Neutrophil (primary cell): ENCODE measurements around the gene TSPAN9.

Source experiments
- H3K27ac ChIP-seq: fragments of 200-600 bp; sonication (generic); 2 replicates; pipeline ENCODE4 v1.5.1; 2016; ENCODE audit warnings: mild to moderate bottlenecking, moderate library complexity
- H3K27me3 ChIP-seq: fragments of 200-600 bp; sonication (generic); 2 replicates; pipeline ENCODE4 v1.6.0; 2016; ENCODE audit warnings: mild to moderate bottlenecking
- H3K36me3 ChIP-seq: fragments of 200-600 bp; sonication (generic); 2 replicates; pipeline ENCODE4 v1.5.1; 2017
- H3K4me1 ChIP-seq, 2 experiments: fragments of 200-600 bp in 1 of 2; sonication (generic) in 1 of 2; 1 replicate in 1 of 2; 2 replicates in 1 of 2; pipeline versions ENCODE4 v1.5.1 to v1.6.1; 2013 to 2016; ENCODE audit warnings: low read depth in 1 of 2, low read length in 1 of 2, mild to moderate bottlenecking in 1 of 2, moderate library complexity in 1 of 2; ENCODE audit not compliant: control insufficient read depth in 1 of 2, insufficient read depth in 1 of 2
- H3K4me3 ChIP-seq, 2 experiments: fragments of 200-600 bp in 1 of 2; sonication (generic) in 1 of 2; 1 replicate in 1 of 2; 2 replicates in 1 of 2; pipeline ENCODE4 v1.5.1; 2013 to 2016; ENCODE audit warnings: low read depth in 1 of 2, low read length in 1 of 2, mild to moderate bottlenecking in 1 of 2, moderate library complexity in 1 of 2
- H3K9me3 ChIP-seq: fragments of 200-600 bp; sonication (generic); 2 replicates; pipeline ENCODE4 v1.5.1; 2016
- TF ChIP-seq, protein P1 (sequence below): fragments of 200-600 bp; sonication (generic); IDR thresholded peaks from 2 replicates; pipeline ENCODE4 v1.5.1; 2016; ENCODE audit warnings: antibody characterized with exemption

Gene TSPAN9

DNA sequence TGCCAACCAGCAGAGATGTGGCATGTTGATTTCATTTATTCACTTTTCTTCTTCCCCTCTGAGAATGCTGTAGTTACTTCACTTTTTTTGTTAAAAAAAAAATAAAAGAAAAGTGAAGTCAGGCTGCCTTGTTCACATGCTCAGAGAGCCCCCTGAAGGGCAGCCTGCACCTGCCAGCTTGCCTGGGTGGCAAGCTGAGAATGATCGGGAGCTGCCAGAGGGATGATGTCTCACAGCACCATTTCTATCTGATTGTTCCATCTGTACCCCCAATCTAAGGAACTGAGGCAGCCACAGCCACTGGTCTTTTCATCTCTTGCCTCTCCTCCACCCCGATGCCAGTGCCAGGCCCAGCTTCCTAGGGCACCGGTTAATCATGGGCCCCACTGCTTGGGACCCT lies 118.2 kb downstream of the TSPAN9 start:
- H3K27me3 ChIP-seq, result peaks cover 90% of the 10 kb centered on the region
- H3K27ac ChIP-seq, result no peak overlapping the region
- H3K36me3 ChIP-seq, result no peaks in the 10 kb centered on the region
- no peak overlapping the region for H3K4me3 ChIP-seq
- no peaks in the 10 kb centered on the region for H3K9me3 ChIP-seq
- TF ChIP-seq, protein P1, sequence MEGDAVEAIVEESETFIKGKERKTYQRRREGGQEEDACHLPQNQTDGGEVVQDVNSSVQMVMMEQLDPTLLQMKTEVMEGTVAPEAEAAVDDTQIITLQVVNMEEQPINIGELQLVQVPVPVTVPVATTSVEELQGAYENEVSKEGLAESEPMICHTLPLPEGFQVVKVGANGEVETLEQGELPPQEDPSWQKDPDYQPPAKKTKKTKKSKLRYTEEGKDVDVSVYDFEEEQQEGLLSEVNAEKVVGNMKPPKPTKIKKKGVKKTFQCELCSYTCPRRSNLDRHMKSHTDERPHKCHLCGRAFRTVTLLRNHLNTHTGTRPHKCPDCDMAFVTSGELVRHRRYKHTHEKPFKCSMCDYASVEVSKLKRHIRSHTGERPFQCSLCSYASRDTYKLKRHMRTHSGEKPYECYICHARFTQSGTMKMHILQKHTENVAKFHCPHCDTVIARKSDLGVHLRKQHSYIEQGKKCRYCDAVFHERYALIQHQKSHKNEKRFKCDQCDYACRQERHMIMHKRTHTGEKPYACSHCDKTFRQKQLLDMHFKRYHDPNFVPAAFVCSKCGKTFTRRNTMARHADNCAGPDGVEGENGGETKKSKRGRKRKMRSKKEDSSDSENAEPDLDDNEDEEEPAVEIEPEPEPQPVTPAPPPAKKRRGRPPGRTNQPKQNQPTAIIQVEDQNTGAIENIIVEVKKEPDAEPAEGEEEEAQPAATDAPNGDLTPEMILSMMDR, result no peak
- no peaks in the 10 kb centered on the region for H3K4me1 ChIP-seq

- Histone ChIP-seq H3K9me3 (no peaks in the 10 kb centered on the region), H3K36me3 (no peaks in the 10 kb centered on the region), H3K27me3 (peaks cover 90% of the 10 kb centered on the region), H3K4me3 (no peak overlapping the region), H3K4me1 (no peaks in the 10 kb centered on the region), H3K27ac (no peak overlapping the region)
- TF ChIP-seq, protein P1, result no peak
Measured at GRCh38 chr12:3195859-3196483, 118.8 kb downstream of the TSPAN9 start.

DNA sequence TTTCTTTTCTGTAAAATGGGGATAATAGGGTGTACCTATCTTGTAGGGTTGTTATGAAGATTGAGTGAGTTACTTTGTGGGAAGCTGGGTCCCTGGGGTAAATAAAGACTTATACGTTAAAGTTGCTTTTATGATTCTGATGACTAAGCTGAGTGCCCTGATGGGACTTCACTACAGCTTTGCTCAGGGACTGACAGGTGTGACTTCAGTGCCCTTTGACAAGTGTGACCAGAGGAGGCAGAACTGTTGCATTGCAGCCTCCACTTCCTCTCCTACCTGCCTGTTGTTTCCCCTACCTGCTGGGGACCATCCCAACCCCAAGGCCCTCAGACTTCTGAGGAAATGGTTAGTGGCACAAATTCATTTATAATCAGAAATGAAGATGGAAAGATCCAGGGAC lies 119.3 kb downstream of the TSPAN9 start:
- Histone ChIP-seq H3K27me3 (peaks cover 90% of the 10 kb centered on the region), H3K4me3 (no peak overlapping the region)
- TF ChIP-seq, protein P1, result no peak

GRCh38 chr12:3197131-3197818 lies 120.1 kb downstream of the TSPAN9 start:
- Histone ChIP-seq H3K27ac (no peak overlapping the region), H3K27me3 (peaks cover 90% of the 10 kb centered on the region), H3K9me3 (no peaks in the 10 kb centered on the region), H3K4me3 (no peak overlapping the region), H3K4me1 (no peaks in the 10 kb centered on the region), H3K36me3 (no peaks in the 10 kb centered on the region)
- TF ChIP-seq, protein P1, result no peak

More for the DNA sequence above, 119.3 kb downstream of the TSPAN9 start:
- H3K27ac ChIP-seq, result no peak overlapping the region
- no peaks in the 10 kb centered on the region for H3K4me1 ChIP-seq
- H3K9me3 ChIP-seq, result no peaks in the 10 kb centered on the region
- H3K36me3 ChIP-seq, result no peaks in the 10 kb centered on the region

DNA sequence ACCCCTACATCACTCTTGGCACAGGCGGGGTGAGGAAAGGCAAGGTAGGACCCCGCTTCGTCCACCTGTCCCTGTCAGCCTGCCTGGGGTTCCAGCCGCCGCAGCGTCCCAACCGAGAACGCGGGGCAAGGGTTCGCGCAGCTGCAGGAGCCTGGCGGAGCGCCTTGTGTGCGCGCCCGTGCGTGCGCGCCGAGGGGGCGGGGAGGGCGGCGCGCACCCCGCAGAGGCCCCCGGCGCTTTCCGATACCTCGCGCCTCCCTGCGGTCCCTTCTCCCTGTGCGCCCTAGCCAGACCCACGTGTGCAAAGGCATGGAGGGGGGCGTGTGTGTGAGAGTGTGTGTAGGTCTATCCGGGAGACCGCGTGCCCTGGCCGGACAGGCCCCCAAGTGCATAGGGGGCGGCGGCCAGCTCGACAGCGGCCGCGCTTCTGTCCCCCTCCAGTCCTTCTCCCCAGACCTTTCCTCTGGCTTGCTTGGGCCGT lies 122.4 kb downstream of the TSPAN9 start:
- Histone ChIP-seq H3K27me3 (peaks cover 93% of the 10 kb centered on the region), H3K4me1 (no peaks in the 10 kb centered on the region), H3K27ac (no peak overlapping the region), H3K9me3 (no peaks in the 10 kb centered on the region), H3K4me3 (no peak overlapping the region), H3K36me3 (no peaks in the 10 kb centered on the region)
- TF ChIP-seq, protein P1, result no peak
